A549 treated with DMSO at 1 μM for 4 hours (cell line): ENCODE results near the gene ZNF662. TPM values are rescaled to one million over a fixed set of nuclear protein-coding genes. Genes with fewer than 3 reads are reported as not detected.

Source experiments
- total RNA-seq: library from RNA; stranded (reverse); fragments of 200-300 nt; extraction: Qiagen RNA extraction; gene quantifications from 5 replicates; pipeline ENCODE4 v1.2.3, GENCODE V29; 2022; ENCODE audit warnings: low read depth

The ZNF662 gene
- total RNA-seq, result not detected in 5 replicates

DNA sequence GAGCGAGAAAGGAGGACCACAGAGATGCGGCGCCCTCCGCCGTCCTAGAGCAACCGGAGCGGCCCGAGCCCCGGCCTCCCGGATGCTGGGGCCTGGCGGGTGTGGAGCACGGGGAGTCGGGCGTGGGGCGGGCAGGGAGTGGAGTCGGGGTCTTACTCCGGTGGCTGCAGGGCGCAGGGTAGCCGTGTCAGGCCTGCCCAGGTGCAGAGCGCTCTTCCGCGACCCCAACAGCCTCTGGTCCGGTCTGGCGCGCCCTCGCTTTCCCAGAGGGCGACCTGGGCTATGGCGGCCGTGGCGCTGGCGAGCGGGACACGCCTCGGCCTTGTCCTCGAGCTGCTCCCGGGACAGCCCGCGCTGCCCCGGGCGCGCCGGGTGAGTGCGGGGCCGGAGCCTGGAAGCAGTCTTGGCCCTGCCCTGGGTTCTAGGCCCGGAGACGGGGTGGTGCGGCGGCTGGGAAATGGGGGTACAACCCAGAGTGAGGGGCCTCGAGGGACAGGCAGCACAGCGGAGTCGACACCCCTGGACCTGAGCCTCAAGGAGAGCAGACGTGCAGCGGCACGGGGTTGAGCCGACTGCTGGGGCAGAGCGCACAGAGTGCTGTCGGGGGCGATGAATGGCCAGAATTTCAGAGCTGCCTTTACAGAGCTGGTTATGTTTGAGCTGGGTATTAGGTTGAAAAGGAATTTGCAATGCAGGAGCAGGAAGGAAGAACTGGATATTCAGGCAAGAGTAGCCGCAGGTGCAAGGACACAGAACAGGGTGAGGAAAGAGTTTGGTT is at the start of gene ZNF662:
Gene ZNF662 (plus strand): TSS at position 73 of the 778 bp plus-strand sequence. CDS start 1,973 bp downstream, outside the sequence.

DNA sequence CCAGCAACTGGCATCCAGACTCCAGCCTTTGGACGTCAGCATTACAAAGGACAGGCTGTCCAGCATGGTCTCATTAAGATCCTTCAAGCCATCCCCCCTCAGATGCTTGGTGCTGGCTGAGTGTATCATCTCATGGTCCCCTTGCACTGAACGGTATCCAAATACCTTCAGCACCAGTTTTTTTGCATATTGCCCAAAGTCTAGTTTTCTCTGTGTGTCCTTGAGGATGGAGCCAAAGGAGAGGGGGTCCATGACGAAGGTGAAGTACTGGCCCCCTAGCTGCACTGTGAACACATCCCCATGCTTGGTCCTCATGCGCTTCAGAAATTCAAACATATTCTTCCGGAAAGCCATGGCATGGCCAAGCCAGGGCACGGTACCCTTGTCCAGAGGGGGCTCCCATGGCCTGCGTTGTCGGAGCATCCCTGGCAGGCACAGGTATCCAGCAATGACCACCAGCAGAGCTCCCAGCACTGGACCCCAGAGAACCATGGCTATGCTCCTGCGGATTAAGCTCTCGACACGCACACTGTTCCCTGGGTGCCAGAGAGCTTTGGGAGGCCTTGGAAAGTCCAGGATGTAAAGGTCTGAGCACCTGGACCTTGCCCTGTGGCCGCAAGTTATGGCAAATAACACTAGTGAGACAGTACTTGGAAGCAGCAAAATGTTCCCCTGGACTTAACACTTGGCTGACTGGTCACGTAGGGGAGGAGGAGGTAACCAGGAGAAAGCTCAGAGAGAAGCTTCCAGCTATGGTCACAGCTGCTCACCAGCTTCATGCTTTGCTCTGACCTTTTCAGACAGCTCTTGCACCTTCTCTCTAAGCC is 30.4 kb upstream of the ZNF662 start, which contains the start of gene CYP8B1:
Gene CYP8B1 (minus strand): TSS at position 555 of the 827 bp plus-strand sequence. CDS start 63 bp downstream, at position 492.

Other genes with a start within 250 kb of the ZNF662 start
- gene KLHL40, start 220.6 kb upstream of the ZNF662 start, total RNA-seq, result not detected in 5 replicates
- 0.30 TPM in 1 of 5 replicates, not detected in the others for gene HHATL, start 203.3 kb upstream of the ZNF662 start, total RNA-seq
- 0.40 to 0.79 TPM (median 0.58 TPM) in 5 replicates for gene CCDC13, start 132.9 kb upstream of the ZNF662 start, total RNA-seq
- gene HIGD1A, start 101.7 kb upstream of the ZNF662 start, total RNA-seq, result 71.6 to 94.3 TPM (median 78.6 TPM) in 5 replicates
- gene ACKR2, start 96.7 kb upstream of the ZNF662 start, total RNA-seq, result 0.07 TPM in 1 of 5 replicates, not detected in the others
- gene CYP8B1, start 30.3 kb upstream of the ZNF662 start, total RNA-seq, result not detected in 5 replicates
- gene GASK1A, start 73.2 kb downstream of the ZNF662 start, total RNA-seq, result not detected in 5 replicates
- 6.6 to 9.5 TPM (median 8.3 TPM) in 5 replicates for gene POMGNT2, start 199.9 kb downstream of the ZNF662 start, total RNA-seq